Mononuclear cell (primary cell): Measurements from ENCODE around the gene PITX2. TPM values are rescaled to one million over a fixed set of nuclear protein-coding genes. Genes with fewer than 3 reads are reported as not detected.

Experiments used
- total RNA-seq: library from RNA; depleted of rRNA; stranded (reverse); fragments of >200 nt; gene quantifications from one replicate; pipeline ENCODE4 v1.2.3, GENCODE V29; 2012

The PITX2 gene
- total RNA-seq, 1 donor, result not detected

Other genes with a start within 250 kb of the PITX2 start
- gene ENPEP, start 146.9 kb downstream of the PITX2 start, total RNA-seq, result 0.73 TPM